ENCODE data around the gene RNLS. TPM values are rescaled to one million over a fixed set of nuclear protein-coding genes. Genes with fewer than 3 reads are reported as not detected.

Gene RNLS
- total and polyA plus RNA-seq, 5 experiments from 2014 or later, result 2.2 to 3.8 (median 3.1) TPM

- DNase-seq (no peak), ATAC-seq (no peak)
- H3K4me3 Mint-ChIP-seq, result no peak overlapping the region
- H3K27ac Mint-ChIP-seq, result no peak overlapping the region
- H3K9me3 Mint-ChIP-seq, result no peaks in the 10 kb centered on the region
- peaks cover 0 to 4% (median 0%) of the 10 kb centered on the region in 3 donors for H3K36me3 Mint-ChIP-seq
- peaks cover 0 to 2% (median 0%) of the 10 kb centered on the region in 4 donors for H3K4me1 Mint-ChIP-seq
- POLR2A ChIA-PET, result no interaction called here
- H3K27me3 Mint-ChIP-seq, result peaks cover 0 to 1% (median 0%) of the 10 kb centered on the region in 5 donors
Observed at GRCh38 chr10:88528201-88528600, 54.9 kb downstream of the RNLS start.

GRCh38 chr10:88527245-88527644 is 55.9 kb downstream of the RNLS start:
- Mint-ChIP-seq H3K4me3 (no peak overlapping the region), H3K27me3 (peaks cover 0 to 1% (median 0%) of the 10 kb centered on the region in 5 donors), H3K4me1 (peaks cover 0 to 2% (median 0%) of the 10 kb centered on the region in 4 donors), H3K27ac (no peak overlapping the region), H3K36me3 (peaks cover 0 to 4% (median 0%) of the 10 kb centered on the region in 3 donors), H3K9me3 (no peaks in the 10 kb centered on the region)
- ATAC-seq, result no peak
- no peak for DNase-seq
- POLR2A ChIA-PET, result no interaction called here

- DNase-seq (no peak), ATAC-seq (no peak)
- Mint-ChIP-seq H3K4me3 (no peak overlapping the region), H3K4me1 (peaks cover 0 to 2% (median 0%) of the 10 kb centered on the region in 4 donors), H3K27me3 (peaks cover 0 to under 1% (median 0%) of the 10 kb centered on the region in 5 donors), H3K27ac (no peak overlapping the region), H3K36me3 (peaks cover 0 to 4% (median 0%) of the 10 kb centered on the region in 3 donors), H3K9me3 (no peaks in the 10 kb centered on the region)
- POLR2A ChIA-PET, result no interaction called here
Observed at GRCh38 chr10:88526501-88527105, 56.5 kb downstream of the RNLS start.

- peaks cover 0 to 2% (median 0%) of the 10 kb centered on the region in 4 donors for H3K4me1 Mint-ChIP-seq
- H3K27me3 Mint-ChIP-seq, result no peaks in the 10 kb centered on the region
- no peak overlapping the region for H3K4me3 Mint-ChIP-seq
- DNase-seq (no peak), ATAC-seq (no peak)
- peaks cover 0 to 4% (median 0%) of the 10 kb centered on the region in 3 donors for H3K36me3 Mint-ChIP-seq
- POLR2A ChIA-PET, result no interaction called here
- H3K27ac Mint-ChIP-seq, result no peak overlapping the region
- no peaks in the 10 kb centered on the region for H3K9me3 Mint-ChIP-seq
Observed at GRCh38 chr10:88525371-88526069, 57.6 kb downstream of the RNLS start.

- no peak for ATAC-seq
- Mint-ChIP-seq H3K36me3 (peaks cover 0 to 4% (median 0%) of the 10 kb centered on the region in 3 donors), H3K4me3 (no peak overlapping the region), H3K4me1 (peaks cover 0 to 2% (median 0%) of the 10 kb centered on the region in 4 donors), H3K27ac (no peak overlapping the region), H3K9me3 (no peaks in the 10 kb centered on the region), H3K27me3 (no peaks in the 10 kb centered on the region)
- DNase-seq, result no peak
- POLR2A ChIA-PET, result no interaction called here
Observed at GRCh38 chr10:88523739-88524400, 59.2 kb downstream of the RNLS start.

GRCh38 chr10:88522715-88523114 is 60.4 kb downstream of the RNLS start:
- no peaks in the 10 kb centered on the region for H3K36me3 Mint-ChIP-seq
- no peaks in the 10 kb centered on the region for H3K27me3 Mint-ChIP-seq
- H3K9me3 Mint-ChIP-seq, result no peaks in the 10 kb centered on the region
- POLR2A ChIA-PET, result no interaction called here
- H3K4me1 Mint-ChIP-seq, result no peaks in the 10 kb centered on the region
- H3K4me3 Mint-ChIP-seq, result no peak overlapping the region
- DNase-seq (no peak), ATAC-seq (no peak)
- no peak overlapping the region for H3K27ac Mint-ChIP-seq

GRCh38 chr10:88521791-88522190 is 61.3 kb downstream of the RNLS start:
- POLR2A ChIA-PET, result no interaction called here
- DNase-seq, result no peak
- Mint-ChIP-seq H3K27ac (no peak overlapping the region), H3K36me3 (no peaks in the 10 kb centered on the region), H3K4me3 (no peak overlapping the region), H3K4me1 (no peaks in the 10 kb centered on the region), H3K27me3 (no peaks in the 10 kb centered on the region), H3K9me3 (no peaks in the 10 kb centered on the region)
- no peak for ATAC-seq

- H3K4me1 Mint-ChIP-seq, result no peaks in the 10 kb centered on the region
- no peak for DNase-seq
- no peaks in the 10 kb centered on the region for H3K27me3 Mint-ChIP-seq
- peaks cover 0 to 7% (median 2%) of the 10 kb centered on the region in 3 donors for H3K36me3 Mint-ChIP-seq
- H3K27ac Mint-ChIP-seq, result no peak overlapping the region
- H3K4me3 Mint-ChIP-seq, result no peak overlapping the region
- POLR2A ChIA-PET, result no interaction called here
- peaks cover 0 to 4% (median 0%) of the 10 kb centered on the region in 9 donors for H3K9me3 Mint-ChIP-seq
- no peak for ATAC-seq
Observed at GRCh38 chr10:88515235-88515634, 67.9 kb downstream of the RNLS start.

- DNase-seq (no peak), ATAC-seq (no peak)
- POLR2A ChIA-PET, result no interaction called here
- peaks cover 0 to 4% (median 0%) of the 10 kb centered on the region in 9 donors for H3K9me3 Mint-ChIP-seq
- no peak overlapping the region for H3K4me3 Mint-ChIP-seq
- H3K27ac Mint-ChIP-seq, result no peak overlapping the region
- H3K27me3 Mint-ChIP-seq, result no peaks in the 10 kb centered on the region
- no peaks in the 10 kb centered on the region for H3K4me1 Mint-ChIP-seq
- H3K36me3 Mint-ChIP-seq, result peaks cover 0 to 7% (median 2%) of the 10 kb centered on the region in 3 donors
Observed at GRCh38 chr10:88512599-88512998, 70.5 kb downstream of the RNLS start.

GRCh38 chr10:88508796-88509195 is 74.3 kb downstream of the RNLS start:
- DNase-seq (no peak), ATAC-seq (no peak)
- Mint-ChIP-seq H3K4me3 (no peak overlapping the region), H3K36me3 (peaks cover 0 to 5% (median 0%) of the 10 kb centered on the region in 3 donors), H3K27me3 (peaks cover 0 to 3% (median 2%) of the 10 kb centered on the region in 5 donors), H3K27ac (no peak overlapping the region), H3K4me1 (peaks cover 0 to 2% (median 0%) of the 10 kb centered on the region in 4 donors), H3K9me3 (no peaks in the 10 kb centered on the region)
- POLR2A ChIA-PET, result no interaction called here

- H3K36me3 Mint-ChIP-seq, result peaks cover 0 to 8% (median 0%) of the 10 kb centered on the region in 3 donors
- peaks cover 0 to 3% (median 2%) of the 10 kb centered on the region in 5 donors for H3K27me3 Mint-ChIP-seq
- H3K4me3 Mint-ChIP-seq, result no peak overlapping the region
- ATAC-seq (no peak), DNase-seq (no peak)
- no peaks in the 10 kb centered on the region for H3K9me3 Mint-ChIP-seq
- POLR2A ChIA-PET, result no interaction called here
- no peak overlapping the region for H3K27ac Mint-ChIP-seq
- H3K4me1 Mint-ChIP-seq, result peaks cover 0 to 2% (median 0%) of the 10 kb centered on the region in 4 donors
Observed at GRCh38 chr10:88507826-88508453, 75.2 kb downstream of the RNLS start.

GRCh38 chr10:88507404-88507803 is 75.7 kb downstream of the RNLS start:
- H3K27me3 Mint-ChIP-seq, result peaks cover 0 to 3% (median 2%) of the 10 kb centered on the region in 5 donors
- ATAC-seq, result no peak
- POLR2A ChIA-PET, result no interaction called here
- no peaks in the 10 kb centered on the region for H3K9me3 Mint-ChIP-seq
- DNase-seq, result no peak
- peaks cover 0 to 8% (median 0%) of the 10 kb centered on the region in 3 donors for H3K36me3 Mint-ChIP-seq
- H3K27ac Mint-ChIP-seq, result no peak overlapping the region
- H3K4me3 Mint-ChIP-seq, result no peak overlapping the region
- H3K4me1 Mint-ChIP-seq, result peaks cover 0 to 2% (median 0%) of the 10 kb centered on the region in 4 donors
